ENCODE data around the gene CLCN6. TPM values are rescaled to one million over a fixed set of nuclear protein-coding genes. Genes with fewer than 3 reads are reported as not detected.
A peak's percentile ranks its signal among the peaks of the same experiment; 100 is the strongest.

The CLCN6 gene
- total RNA-seq, 4 donors from 2014 or later, result 14.0 to 184 (median 30.7) TPM

- 40 to 53% methylated on average over 2 to 10 of the region's 10 CpGs for WGBS, 2 donors (ENCODE audit: low coverage in 1 of 2)
- Histone ChIP-seq H3K36me3 (no peaks in the 10 kb centered on the region), H3K27ac (no peak overlapping the region), H3K9me3 (no peaks in the 10 kb centered on the region), H3K4me3 (no peak overlapping the region), H3K4me1 (peaks cover 0 to 10% (median 0%) of the 10 kb centered on the region in 4 donors), H3K27me3 (no peaks in the 10 kb centered on the region)
- no peak for DNase-seq
- intact Hi-C loops (cut with DNase I; ENCODE audit: low total_unique reads), result no loop called here
- in situ Hi-C loops (cut with MboI; ENCODE audit: low pct_ligation_motif_present in 1 of 4, low pct_unique_long_range_greater_than_20kb in 1 of 4, low sequenced_read_pairs in 3 of 4), result no loop called here
- TF ChIP-seq POLR2AphosphoS5 (IDR thresholded peaks at IDR 0.05) (no peak), EP300 (IDR thresholded peaks at IDR 0.05; ENCODE audit: low read depth) (no peak), POLR2A (IDR thresholded peaks at IDR 0.05) (no peak)
Measured at GRCh38 chr1:11880911-11881748, 75.1 kb downstream of the CLCN6 start.

GRCh38 chr1:11881749-11882441 is 75.9 kb downstream of the CLCN6 start:
- Histone ChIP-seq H3K4me3 (no peak overlapping the region), H3K27me3 (no peaks in the 10 kb centered on the region), H3K27ac (no peak overlapping the region), H3K4me1 (peaks cover 0 to 10% (median 0%) of the 10 kb centered on the region in 4 donors), H3K36me3 (no peaks in the 10 kb centered on the region), H3K9me3 (no peaks in the 10 kb centered on the region)
- in situ Hi-C loops (cut with MboI; ENCODE audit: low pct_ligation_motif_present in 1 of 4, low pct_unique_long_range_greater_than_20kb in 1 of 4, low sequenced_read_pairs in 3 of 4), result no loop called here
- intact Hi-C loops (cut with DNase I; ENCODE audit: low total_unique reads), result no loop called here
- DNase-seq, result no peak
- 67 to 81% methylated on average over 12 to 18 of the region's 18 CpGs for WGBS, 2 donors (ENCODE audit: low coverage in 1 of 2)
- TF ChIP-seq POLR2A (IDR thresholded peaks at IDR 0.05), result no peak
- no peak for TF ChIP-seq CTCF (IDR thresholded peaks at IDR 0.05)
- TF ChIP-seq EP300 (IDR thresholded peaks at IDR 0.05; ENCODE audit: low read depth), result no peak
- no peak for TF ChIP-seq POLR2AphosphoS5 (IDR thresholded peaks at IDR 0.05)

- H3K27me3 ChIP-seq, result no peaks in the 10 kb centered on the region
- DNase-seq, result peak; percentile 69
- TF ChIP-seq EP300 (IDR thresholded peaks at IDR 0.05; ENCODE audit: low read depth), result no peak
- TF ChIP-seq CTCF (IDR thresholded peaks at IDR 0.05), result no peak
- TF ChIP-seq POLR2A (IDR thresholded peaks at IDR 0.05), result no peak
- no peak for TF ChIP-seq POLR2AphosphoS5 (IDR thresholded peaks at IDR 0.05)
- 40 to 50% methylated on average over 1 to 13 of the region's 13 CpGs for whole genome bisulfite sequencing, 2 donors (ENCODE audit: low coverage in 1 of 2)
- no peaks in the 10 kb centered on the region for H3K9me3 ChIP-seq
- in situ Hi-C loops (cut with MboI; ENCODE audit: low pct_ligation_motif_present in 1 of 4, low pct_unique_long_range_greater_than_20kb in 1 of 4, low sequenced_read_pairs in 3 of 4), result no loop called here
- no peaks in the 10 kb centered on the region for H3K36me3 ChIP-seq
- no peak overlapping the region for H3K4me3 ChIP-seq
- peaks cover 0 to 10% (median 0%) of the 10 kb centered on the region in 4 donors for H3K4me1 ChIP-seq
- no peak overlapping the region for H3K27ac ChIP-seq
- intact Hi-C loops (cut with DNase I; ENCODE audit: low total_unique reads), result no loop called here
Measured at GRCh38 chr1:11882814-11883538, 77.0 kb downstream of the CLCN6 start.

GRCh38 chr1:11885916-11886315 is 79.9 kb downstream of the CLCN6 start:
- Histone ChIP-seq H3K4me1 (peaks cover 0 to 3% (median 0%) of the 10 kb centered on the region in 4 donors), H3K4me3 (no peak overlapping the region), H3K36me3 (no peaks in the 10 kb centered on the region), H3K27ac (no peak overlapping the region), H3K27me3 (no peaks in the 10 kb centered on the region), H3K9me3 (no peaks in the 10 kb centered on the region)
- intact Hi-C loops (cut with DNase I; ENCODE audit: low total_unique reads) (no loop called here), in situ Hi-C loops (cut with MboI; ENCODE audit: low pct_ligation_motif_present in 1 of 4, low pct_unique_long_range_greater_than_20kb in 1 of 4, low sequenced_read_pairs in 3 of 4) (no loop called here)
- TF ChIP-seq POLR2AphosphoS5 (IDR thresholded peaks at IDR 0.05) (no peak), POLR2A (IDR thresholded peaks at IDR 0.05) (no peak), EP300 (IDR thresholded peaks at IDR 0.05; ENCODE audit: low read depth) (no peak), CTCF (IDR thresholded peaks at IDR 0.05) (no peak)
- 76% methylated on average over 6 of the region's 6 CpGs; no CpG with 5 or more reads in 1 of the 2 donors for WGBS, 2 donors (ENCODE audit: low coverage in 1 of 2)
- DNase-seq, result no peak
